ENCODE data around the gene CENPF. TPM values are rescaled to one million over a fixed set of nuclear protein-coding genes. Genes with fewer than 3 reads are reported as not detected.

Gene CENPF
- 2.5 TPM for total RNA-seq
- long read RNA-seq, partial matches to known transcripts: 1 of 1 reads
- long read RNA-seq, other reads (novel, unspliced or antisense): 0 of 1 reads

GRCh38 chr1:214602764-214603657 lies at the start of gene CENPF:
Gene CENPF (plus strand): TSS chr1:214603195. CDS start chr1:214613755, 10,560 bp downstream.
- Histone ChIP-seq H3K4me1 (peaks cover 7% of the 10 kb centered on the region), H3K9me3 (no peaks in the 10 kb centered on the region), H3K36me3 (no peaks in the 10 kb centered on the region), H3K27me3 (ENCODE audit: low read depth) (no peaks in the 10 kb centered on the region), H3K27ac (no peak within 1 kb of the TSS), H3K4me3 (peak within 1 kb of the TSS; percentile 81)
- intact Hi-C loops (cut with DNase I): no loop called here
- DNase-seq (peak; percentile 96), ATAC-seq (peak; percentile 100)
- TF ChIP-seq CTCF (IDR thresholded peaks at IDR 0.05): peak; percentile 47

GRCh38 chr1:214557952-214558735 lies 44.9 kb upstream of the CENPF start:
- Histone ChIP-seq H3K27me3 (ENCODE audit: low read depth) (no peaks in the 10 kb centered on the region), H3K9me3 (no peaks in the 10 kb centered on the region), H3K4me3 (no peak overlapping the region), H3K27ac (no peak overlapping the region), H3K36me3 (no peaks in the 10 kb centered on the region), H3K4me1 (no peaks in the 10 kb centered on the region)
- ATAC-seq (peak; percentile 42 to 54), DNase-seq (no peak)
- no peak for TF ChIP-seq CTCF (IDR thresholded peaks at IDR 0.05)
- intact Hi-C loops (cut with DNase I): no loop called here

- H3K9me3 ChIP-seq: no peaks in the 10 kb centered on the region
- H3K27me3 ChIP-seq (ENCODE audit: low read depth): no peaks in the 10 kb centered on the region
- DNase-seq (no peak), ATAC-seq (no peak)
- peaks cover 8% of the 10 kb centered on the region for H3K4me1 ChIP-seq
- TF ChIP-seq CTCF (IDR thresholded peaks at IDR 0.05): no peak
- no peak overlapping the region for H3K27ac ChIP-seq
- intact Hi-C loops (cut with DNase I): no loop called here
- no peaks in the 10 kb centered on the region for H3K36me3 ChIP-seq
- no peak overlapping the region for H3K4me3 ChIP-seq
Measured at GRCh38 chr1:214563881-214564280, 39.1 kb upstream of the CENPF start.

- no peak for TF ChIP-seq CTCF (IDR thresholded peaks at IDR 0.05)
- ATAC-seq: no peak
- no peaks in the 10 kb centered on the region for H3K9me3 ChIP-seq
Measured at GRCh38 chr1:214565310-214565709, 37.7 kb upstream of the CENPF start.

GRCh38 chr1:214566158-214567104 lies 36.6 kb upstream of the CENPF start:
- DNase-seq (no peak), ATAC-seq (no peak)
- H3K9me3 ChIP-seq: no peaks in the 10 kb centered on the region
- H3K36me3 ChIP-seq: no peaks in the 10 kb centered on the region
- no peak overlapping the region for H3K4me3 ChIP-seq
- peaks cover 8% of the 10 kb centered on the region for H3K4me1 ChIP-seq
- intact Hi-C loops (cut with DNase I): no loop called here
- no peak for TF ChIP-seq CTCF (IDR thresholded peaks at IDR 0.05)
- H3K27me3 ChIP-seq (ENCODE audit: low read depth): no peaks in the 10 kb centered on the region
- no peak overlapping the region for H3K27ac ChIP-seq

More at GRCh38 chr1:214565310-214565709, 37.7 kb upstream of the CENPF start:
- H3K27me3 ChIP-seq (ENCODE audit: low read depth): no peaks in the 10 kb centered on the region
- H3K4me1 ChIP-seq: peaks cover 8% of the 10 kb centered on the region
- H3K36me3 ChIP-seq: no peaks in the 10 kb centered on the region
- no peak overlapping the region for H3K4me3 ChIP-seq
- DNase-seq: no peak
- no peak overlapping the region for H3K27ac ChIP-seq
- intact Hi-C loops (cut with DNase I): no loop called here
